HEK293 (cell line): ENCODE results near the gene PSMG1.

Experiments used
- CTCF ChIA-PET: fragments of 350-600 bp; formaldehyde crosslinking; extraction: SDS; loops from one replicate; lab custom pipeline; 2021; ENCODE audit warnings: antibody characterized with exemption; lab: Yijun Ruan, JAX
- POLR2A ChIA-PET: fragments of 300-600 bp; formaldehyde crosslinking; extraction: SDS; loops from one replicate; lab custom pipeline; 2020; ENCODE audit warnings: antibody characterized with exemption, inconsistent platforms; lab: Yijun Ruan, JAX
- H3K27ac ChIP-seq: fragments of 200-500 bp; sonication (Bioruptor generic); 2 replicates; pipeline ENCODE4 v1.5.1; 2014; ENCODE audit warnings: low read depth, low read length, control low read depth, inconsistent platforms; ENCODE audit errors: extremely low read depth
- H3K36me3 ChIP-seq, 2 experiments: fragments of 200-500 bp in 1 of 2; sonication (Bioruptor generic) in 1 of 2; 1 replicate in 1 of 2; 2 replicates in 1 of 2; pipeline ENCODE4 v1.5.1; 2014 to 2017; ENCODE audit warnings: inconsistent platforms in 2 of 2, low read length in 2 of 2; ENCODE audit not compliant: control insufficient read depth in 2 of 2, insufficient read depth in 1 of 2
- H3K4me1 ChIP-seq: fragments of 200-500 bp; sonication (Bioruptor generic); 2 replicates; pipeline ENCODE4 v1.5.1; 2014; ENCODE audit warnings: mild to moderate bottlenecking, low read length, inconsistent platforms; ENCODE audit not compliant: control insufficient read depth, insufficient read depth
- H3K4me3 ChIP-seq: 2 replicates; pipeline ENCODE4 v1.5.1; 2011; ENCODE audit warnings: low read depth, mild to moderate bottlenecking, control low read depth, low read length, moderate library complexity
- H3K9me3 ChIP-seq: fragments of 200-500 bp; sonication (Bioruptor generic); 2 replicates; pipeline ENCODE4 v1.5.1; 2014; ENCODE audit warnings: low read depth, low read length, inconsistent platforms; ENCODE audit not compliant: control insufficient read depth, insufficient read depth
- MEIS1 ChIP-seq: sonication (generic); formaldehyde crosslinking; IDR thresholded peaks from 2 replicates; pipeline ENCODE4 v1.8.1; 2022; ENCODE audit warnings: missing genetic modification reagents, mild to moderate bottlenecking, borderline replicate concordance
- MZF1 ChIP-seq: fragments of 450-650 bp; formaldehyde crosslinking; IDR thresholded peaks from 2 replicates; pipeline ENCODE4 v1.5.1; 2017; ENCODE audit warnings: missing biosample characterization, missing genetic modification characterization, borderline replicate concordance
- PATZ1 ChIP-seq: fragments of 450-650 bp; formaldehyde crosslinking; IDR thresholded peaks from 2 replicates; pipeline ENCODE4 v1.5.1; 2016; ENCODE audit warnings: missing biosample characterization, missing genetic modification characterization
- PRDM4 ChIP-seq: fragments of 450-650 bp; formaldehyde crosslinking; IDR thresholded peaks from 2 replicates; pipeline ENCODE4 v1.5.1; 2017; ENCODE audit warnings: missing biosample characterization, missing genetic modification characterization
- SCRT1 ChIP-seq: fragments of 450-650 bp; formaldehyde crosslinking; IDR thresholded peaks from 2 replicates; pipeline ENCODE4 v1.5.1; 2016; ENCODE audit warnings: missing biosample characterization, missing genetic modification characterization, borderline replicate concordance
- ZFP37 ChIP-seq: fragments of 450-650 bp; formaldehyde crosslinking; IDR thresholded peaks from 2 replicates; pipeline ENCODE4 v1.5.1; 2016; ENCODE audit warnings: missing biosample characterization, missing genetic modification characterization
- ZIC2 ChIP-seq: fragments of 450-650 bp; formaldehyde crosslinking; IDR thresholded peaks from 2 replicates; pipeline ENCODE4 v1.5.1; 2016; ENCODE audit warnings: missing biosample characterization, missing genetic modification characterization
- ZNF114 ChIP-seq: fragments of 450-650 bp; formaldehyde crosslinking; IDR thresholded peaks from 2 replicates; pipeline ENCODE4 v1.5.0; 2017; ENCODE audit warnings: missing biosample characterization, missing genetic modification characterization
- ZNF214 ChIP-seq: fragments of 450-650 bp; formaldehyde crosslinking; IDR thresholded peaks from 2 replicates; pipeline ENCODE4 v1.5.1; 2017; ENCODE audit warnings: missing biosample characterization, mild to moderate bottlenecking, missing genetic modification characterization, borderline replicate concordance
- ZNF280C ChIP-seq: fragments of 450-650 bp; formaldehyde crosslinking; IDR thresholded peaks from 2 replicates; pipeline ENCODE4 v1.5.1; 2016; ENCODE audit warnings: missing biosample characterization, missing genetic modification characterization
- ZNF292 ChIP-seq: fragments of 450-650 bp; formaldehyde crosslinking; IDR thresholded peaks from 2 replicates; pipeline ENCODE4 v1.5.1; 2016; ENCODE audit warnings: low read depth, missing biosample characterization, missing genetic modification characterization, borderline replicate concordance
- ZNF311 ChIP-seq: fragments of 450-650 bp; formaldehyde crosslinking; IDR thresholded peaks from 2 replicates; pipeline ENCODE4 v1.5.1; 2017; ENCODE audit warnings: missing biosample characterization, missing genetic modification characterization, borderline replicate concordance
- ZNF391 ChIP-seq: fragments of 450-650 bp; formaldehyde crosslinking; IDR thresholded peaks from 2 replicates; pipeline ENCODE4 v1.5.1; 2016; ENCODE audit warnings: low read depth, missing biosample characterization, missing genetic modification characterization, borderline replicate concordance
- ZNF510 ChIP-seq: fragments of 450-650 bp; formaldehyde crosslinking; IDR thresholded peaks from 2 replicates; pipeline ENCODE4 v1.5.1; 2018; ENCODE audit warnings: mild to moderate bottlenecking, missing genetic modification characterization, missing biosample characterization; ENCODE audit not compliant: insufficient replicate concordance
- ZNF555 ChIP-seq: fragments of 450-650 bp; formaldehyde crosslinking; conservative IDR thresholded peaks from 2 replicates; pipeline ENCODE4 v1.5.1; 2017; ENCODE audit warnings: missing biosample characterization, mild to moderate bottlenecking, missing genetic modification characterization, inconsistent platforms
- ZNF830 ChIP-seq: fragments of 450-650 bp; IDR thresholded peaks from 2 replicates; pipeline ENCODE4 v1.5.0; 2018; ENCODE audit warnings: missing biosample characterization, missing genetic modification characterization, low read depth, mild to moderate bottlenecking, moderate library complexity
- TF ChIP-seq, protein P1 (sequence below): fragments of 450-650 bp; formaldehyde crosslinking; IDR thresholded peaks from 2 replicates; pipeline ENCODE4 v1.5.1; 2016; ENCODE audit warnings: missing biosample characterization, missing genetic modification characterization
- TF ChIP-seq, protein P2 (sequence below): fragments of 450-650 bp; formaldehyde crosslinking; IDR thresholded peaks from 2 replicates; pipeline ENCODE4 v1.5.1; 2016; ENCODE audit warnings: missing biosample characterization, missing genetic modification characterization

Gene PSMG1

GRCh38 chr21:39150877-39151276 is 32.4 kb downstream of the PSMG1 start:
- ChIA-PET POLR2A (no interaction called here), CTCF (no interaction called here)

More at GRCh38 chr21:39150877-39151276, 32.4 kb downstream of the PSMG1 start:
- Histone ChIP-seq H3K4me1 (no peaks in the 10 kb centered on the region), H3K36me3 (no peaks in the 10 kb centered on the region), H3K27ac (no peak overlapping the region), H3K4me3 (no peak overlapping the region), H3K9me3 (no peaks in the 10 kb centered on the region)
- TF ChIP-seq ZNF280C (tag by site-specific recombination) (no peak), ZNF391 (tag by site-specific recombination) (no peak), PRDM4 (tag by site-specific recombination) (no peak), MEIS1 (CRISPR knock-in tag) (no peak), ZNF214 (tag by site-specific recombination) (no peak), ZNF510 (tag by site-specific recombination) (no peak), ZNF114 (tag by site-specific recombination) (no peak), PATZ1 (tag by site-specific recombination) (no peak), ZNF555 (tag by site-specific recombination) (no peak), ZNF311 (tag by site-specific recombination) (no peak), MZF1 (tag by site-specific recombination) (no peak), SCRT1 (tag by site-specific recombination) (no peak), ZNF830 (tag by site-specific recombination) (no peak), ZIC2 (tag by site-specific recombination) (no peak), ZNF292 (tag by site-specific recombination) (no peak), ZFP37 (tag by site-specific recombination) (no peak)
- TF ChIP-seq, protein P1, sequence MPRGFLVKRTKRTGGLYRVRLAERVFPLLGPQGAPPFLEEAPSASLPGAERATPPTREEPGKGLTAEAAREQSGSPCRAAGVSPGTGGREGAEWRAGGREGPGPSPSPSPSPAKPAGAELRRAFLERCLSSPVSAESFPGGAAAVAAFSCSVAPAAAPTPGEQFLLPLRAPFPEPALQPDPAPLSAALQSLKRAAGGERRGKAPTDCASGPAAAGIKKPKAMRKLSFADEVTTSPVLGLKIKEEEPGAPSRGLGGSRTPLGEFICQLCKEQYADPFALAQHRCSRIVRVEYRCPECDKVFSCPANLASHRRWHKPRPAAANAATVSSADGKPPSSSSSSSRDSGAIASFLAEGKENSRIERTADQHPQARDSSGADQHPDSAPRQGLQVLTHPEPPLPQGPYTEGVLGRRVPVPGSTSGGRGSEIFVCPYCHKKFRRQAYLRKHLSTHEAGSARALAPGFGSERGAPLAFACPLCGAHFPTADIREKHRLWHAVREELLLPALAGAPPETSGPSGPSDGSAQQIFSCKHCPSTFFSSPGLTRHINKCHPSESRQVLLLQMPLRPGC (tag by site-specific recombination) = no peak
- TF ChIP-seq, protein P2, sequence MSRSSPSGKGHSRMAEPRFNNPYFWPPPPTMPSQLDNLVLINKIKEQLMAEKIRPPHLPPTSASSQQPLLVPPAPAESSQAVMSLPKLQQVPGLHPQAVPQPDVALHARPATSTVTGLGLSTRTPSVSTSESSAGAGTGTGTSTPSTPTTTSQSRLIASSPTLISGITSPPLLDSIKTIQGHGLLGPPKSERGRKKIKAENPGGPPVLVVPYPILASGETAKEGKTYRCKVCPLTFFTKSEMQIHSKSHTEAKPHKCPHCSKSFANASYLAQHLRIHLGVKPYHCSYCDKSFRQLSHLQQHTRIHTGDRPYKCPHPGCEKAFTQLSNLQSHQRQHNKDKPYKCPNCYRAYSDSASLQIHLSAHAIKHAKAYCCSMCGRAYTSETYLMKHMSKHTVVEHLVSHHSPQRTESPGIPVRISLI (tag by site-specific recombination) = no peak
- TF ChIP-seq, all 188 proteins: peak for 0
